Right atrium auricular region (tissue), 2 donors: ENCODE measurements around the gene FEZ2. TPM values are rescaled to one million over a fixed set of nuclear protein-coding genes. Genes with fewer than 3 reads are reported as not detected.

Source experiments
- DNase-seq: peaks from one replicate; pipeline ENCODE4 v3.0.0-alpha.2; 2019; ENCODE audit warnings: low spot score
- H3K27ac ChIP-seq, 2 donors: fragments of 200-600 bp; sonication (generic); 1 replicate in 1 of 2; 2 replicates in 1 of 2; pipeline ENCODE4 v1.5.1; 2016 to 2019
- H3K27me3 ChIP-seq, 2 donors: fragments of 200-600 bp; sonication (generic); one replicate each; pipeline versions ENCODE4 v1.5.1 to v1.6.0; 2017 to 2019
- H3K36me3 ChIP-seq: fragments of 200-600 bp; sonication (generic); one replicate; pipeline ENCODE4 v1.5.1; 2016
- H3K4me1 ChIP-seq, 2 donors: fragments of 200-600 bp; sonication (generic); one replicate each; pipeline versions ENCODE4 v1.5.1 to v1.6.0; 2017 to 2019
- H3K4me3 ChIP-seq, 2 donors: fragments of 200-600 bp; sonication (generic); 1 replicate in 1 of 2; 2 replicates in 1 of 2; pipeline ENCODE4 v1.5.1; 2017 to 2019; ENCODE audit warnings: mild to moderate bottlenecking in 1 of 2, moderate library complexity in 1 of 2
- H3K9me3 ChIP-seq, 2 donors: fragments of 200-600 bp; sonication (generic); one replicate each; pipeline ENCODE4 v1.5.1; 2019
- CTCF ChIP-seq, 2 donors: fragments of 200-600 bp; sonication (generic); IDR thresholded peaks; one replicate each; pipeline ENCODE4 v1.5.1; 2019; ENCODE audit warnings: antibody characterized with exemption in 2 of 2
- total RNA-seq, 2 donors: library from RNA; depleted of rRNA; stranded (reverse); fragments of >200 nt; gene quantifications; one replicate each; pipeline ENCODE4 v1.1.0, GENCODE V29; 2016

Gene FEZ2
- total RNA-seq, 2 donors from 2014 or later: 30.3 to 81.5 TPM

GRCh38 chr2:36578343-36579296 lies 19.3 kb downstream of the FEZ2 start:
- peaks cover 0 to 9% of the 10 kb centered on the region in 2 donors for H3K4me1 ChIP-seq
- H3K4me3 ChIP-seq: no peak overlapping the region
- H3K9me3 ChIP-seq: no peaks in the 10 kb centered on the region
- H3K27ac ChIP-seq: no peak overlapping the region
- no peaks in the 10 kb centered on the region for H3K27me3 ChIP-seq
- DNase-seq: no peak
- no peak for TF ChIP-seq CTCF (IDR thresholded peaks at IDR 0.05)
- H3K36me3 ChIP-seq: peaks cover 42% of the 10 kb centered on the region

GRCh38 chr2:36577884-36578283 lies 20.1 kb downstream of the FEZ2 start:
- Histone ChIP-seq H3K4me3 (no peak overlapping the region), H3K36me3 (peaks cover 42% of the 10 kb centered on the region), H3K27ac (no peak overlapping the region), H3K4me1 (peaks cover 0 to 5% of the 10 kb centered on the region in 2 donors), H3K9me3 (no peaks in the 10 kb centered on the region), H3K27me3 (no peaks in the 10 kb centered on the region)
- no peak for TF ChIP-seq CTCF (IDR thresholded peaks at IDR 0.05)
- no peak for DNase-seq

- Histone ChIP-seq H3K4me1 (no peaks in the 10 kb centered on the region), H3K27ac (no peak overlapping the region), H3K36me3 (peaks cover 24% of the 10 kb centered on the region), H3K4me3 (no peak overlapping the region), H3K27me3 (no peaks in the 10 kb centered on the region), H3K9me3 (no peaks in the 10 kb centered on the region)
- no peak for TF ChIP-seq CTCF (IDR thresholded peaks at IDR 0.05)
- DNase-seq: no peak
Measured at GRCh38 chr2:36574560-36574959, 23.4 kb downstream of the FEZ2 start.

GRCh38 chr2:36573165-36573564 lies 24.8 kb downstream of the FEZ2 start:
- no peaks in the 10 kb centered on the region for H3K27me3 ChIP-seq
- H3K4me1 ChIP-seq: no peaks in the 10 kb centered on the region
- no peaks in the 10 kb centered on the region for H3K9me3 ChIP-seq
- H3K36me3 ChIP-seq: peaks cover 12% of the 10 kb centered on the region
- no peak for DNase-seq
- TF ChIP-seq CTCF (IDR thresholded peaks at IDR 0.05): no peak
- H3K4me3 ChIP-seq: no peak overlapping the region
- H3K27ac ChIP-seq: no peak overlapping the region

GRCh38 chr2:36572719-36573059 lies 25.3 kb downstream of the FEZ2 start:
- DNase-seq: no peak
- H3K4me1 ChIP-seq: no peaks in the 10 kb centered on the region
- H3K4me3 ChIP-seq: no peak overlapping the region
- H3K27me3 ChIP-seq: no peaks in the 10 kb centered on the region
- no peak overlapping the region for H3K27ac ChIP-seq
- no peaks in the 10 kb centered on the region for H3K9me3 ChIP-seq
- peaks cover 8% of the 10 kb centered on the region for H3K36me3 ChIP-seq
- no peak for TF ChIP-seq CTCF (IDR thresholded peaks at IDR 0.05)
